Activated naive CD4-positive, alpha-beta T cell treated with anti-CD3 and anti-CD28 coated beads, Interleukin-2, amount 50 U/mL, for 24 hours (primary cell): ENCODE results near the gene ALPP.
A peak's percentile ranks its signal among the peaks of the same experiment; 100 is the strongest.
"Not testable (repeated sequence)": the region's sequence is repeated elsewhere in the genome, so short reads cannot be mapped to it uniquely, and the experiment has no call there.

ENCODE experiments used
- H3K27ac Mint-ChIP-seq: one replicate; pipeline ENCODE4 v1.8.0; 2021; ENCODE audit warnings: mild to moderate bottlenecking, mixed read lengths
- H3K27me3 Mint-ChIP-seq: one replicate; pipeline ENCODE4 v1.8.0; 2021; ENCODE audit warnings: mixed read lengths
- H3K36me3 Mint-ChIP-seq: one replicate; pipeline ENCODE4 v1.8.0; 2021; ENCODE audit warnings: mixed read lengths
- H3K4me1 Mint-ChIP-seq: one replicate; pipeline ENCODE4 v1.8.0; 2021; ENCODE audit warnings: mixed read lengths
- H3K4me3 Mint-ChIP-seq: one replicate; pipeline ENCODE4 v1.8.0; 2021; ENCODE audit warnings: mild to moderate bottlenecking, mixed read lengths
- H3K9me3 Mint-ChIP-seq: one replicate; pipeline ENCODE4 v1.8.0; 2021; ENCODE audit warnings: mixed read lengths

The ALPP gene

GRCh38 chr2:232338094-232338758, 40.3 kb upstream of the ALPP start:
- not testable (repeated sequence) for H3K27ac Mint-ChIP-seq, H3K4me3 Mint-ChIP-seq, H3K4me1 Mint-ChIP-seq, H3K36me3 Mint-ChIP-seq, H3K9me3 Mint-ChIP-seq, H3K27me3 Mint-ChIP-seq

- Mint-ChIP-seq H3K4me1 (peaks cover 7% of the 10 kb centered on the region), H3K36me3 (no peaks in the 10 kb centered on the region), H3K9me3 (no peaks in the 10 kb centered on the region), H3K27me3 (no peaks in the 10 kb centered on the region), H3K27ac (no peak overlapping the region), H3K4me3 (no peak overlapping the region)
Measured at GRCh38 chr2:232338759-232339106, 39.8 kb upstream of the ALPP start.

- Mint-ChIP-seq H3K36me3 (no peaks in the 10 kb centered on the region), H3K4me1 (peaks cover 7% of the 10 kb centered on the region), H3K9me3 (no peaks in the 10 kb centered on the region), H3K27ac (no peak overlapping the region), H3K4me3 (no peak overlapping the region), H3K27me3 (no peaks in the 10 kb centered on the region)
Measured at GRCh38 chr2:232339121-232340081, 39.1 kb upstream of the ALPP start.

DNA sequence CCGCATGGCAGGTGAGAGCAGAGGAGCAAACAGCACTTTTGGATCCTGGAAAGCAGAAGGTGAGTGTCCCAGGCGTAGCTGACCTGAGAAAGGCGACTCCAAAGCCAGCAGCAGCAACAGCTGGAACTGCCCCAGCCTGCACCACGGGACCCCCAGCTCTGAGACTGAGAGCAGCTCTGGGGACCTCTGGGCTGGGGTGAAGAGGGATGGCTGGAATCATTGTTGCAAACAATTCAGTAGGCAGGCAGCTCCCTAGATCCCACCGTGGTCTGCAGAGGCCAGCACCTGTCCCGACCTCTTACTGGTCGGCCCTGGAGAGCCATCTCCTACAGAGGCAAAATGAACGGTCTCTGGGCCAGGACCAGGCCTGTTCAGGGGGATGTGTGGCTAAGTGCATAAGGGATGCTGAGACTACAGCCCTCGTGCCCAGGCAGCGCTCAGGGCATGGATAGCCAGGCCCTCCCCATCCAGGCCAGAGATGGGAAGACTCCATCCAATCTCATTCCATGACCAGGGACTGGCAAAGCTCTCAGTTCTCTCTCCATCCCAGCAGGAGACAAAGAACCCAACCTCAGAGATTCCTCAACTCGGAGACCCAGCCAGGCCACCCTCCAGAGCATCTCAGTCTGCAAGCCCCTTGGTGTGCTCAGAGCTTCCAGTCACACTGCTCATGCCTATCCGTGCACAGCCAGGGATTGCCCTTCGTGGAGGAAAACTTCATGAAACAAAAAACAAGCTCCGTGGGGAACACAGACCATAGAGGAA, 38.2 kb upstream of the ALPP start:
- H3K27ac Mint-ChIP-seq: no peak overlapping the region
- H3K36me3 Mint-ChIP-seq: no peaks in the 10 kb centered on the region
- H3K4me3 Mint-ChIP-seq: no peak overlapping the region
- no peaks in the 10 kb centered on the region for H3K27me3 Mint-ChIP-seq
- H3K4me1 Mint-ChIP-seq: peaks cover 7% of the 10 kb centered on the region
- H3K9me3 Mint-ChIP-seq: no peaks in the 10 kb centered on the region

GRCh38 chr2:232341061-232341738, 37.4 kb upstream of the ALPP start:
- no peak overlapping the region for H3K4me3 Mint-ChIP-seq
- no peaks in the 10 kb centered on the region for H3K36me3 Mint-ChIP-seq
- peaks cover 7% of the 10 kb centered on the region for H3K4me1 Mint-ChIP-seq
- no peaks in the 10 kb centered on the region for H3K27me3 Mint-ChIP-seq
- no peak overlapping the region for H3K27ac Mint-ChIP-seq
- no peaks in the 10 kb centered on the region for H3K9me3 Mint-ChIP-seq

GRCh38 chr2:232341739-232342126, 36.8 kb upstream of the ALPP start:
- no peaks in the 10 kb centered on the region for H3K27me3 Mint-ChIP-seq
- H3K27ac Mint-ChIP-seq: no peak overlapping the region
- no peaks in the 10 kb centered on the region for H3K36me3 Mint-ChIP-seq
- H3K4me3 Mint-ChIP-seq: no peak overlapping the region
- H3K9me3 Mint-ChIP-seq: no peaks in the 10 kb centered on the region
- H3K4me1 Mint-ChIP-seq: peaks cover 7% of the 10 kb centered on the region

GRCh38 chr2:232342635-232343565, 35.7 kb upstream of the ALPP start:
- no peaks in the 10 kb centered on the region for H3K9me3 Mint-ChIP-seq
- peaks cover 7% of the 10 kb centered on the region for H3K4me1 Mint-ChIP-seq
- no peaks in the 10 kb centered on the region for H3K27me3 Mint-ChIP-seq
- no peaks in the 10 kb centered on the region for H3K36me3 Mint-ChIP-seq
- no peak overlapping the region for H3K4me3 Mint-ChIP-seq
- H3K27ac Mint-ChIP-seq: peak overlapping the region; percentile 23

DNA sequence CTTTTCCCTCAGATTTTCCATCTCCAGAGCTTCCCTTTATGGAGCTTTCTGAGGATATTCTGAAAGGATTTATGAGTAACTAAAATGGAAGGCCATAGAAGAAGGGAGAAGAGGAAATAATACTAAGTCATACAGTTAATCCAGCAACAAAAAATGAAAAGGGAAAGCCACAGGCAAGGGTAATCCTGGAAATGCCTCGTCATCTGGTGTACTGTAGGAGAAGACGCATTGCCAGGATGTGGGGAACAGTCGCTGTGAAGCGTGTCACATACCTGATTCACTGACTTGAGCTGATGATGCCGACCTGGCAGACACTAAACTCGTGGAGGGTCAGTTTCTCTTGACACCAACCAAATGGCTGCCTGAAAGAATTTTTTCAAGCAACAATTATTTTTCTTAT, 34.7 kb upstream of the ALPP start:
- Mint-ChIP-seq H3K9me3 (no peaks in the 10 kb centered on the region), H3K4me3 (no peak overlapping the region), H3K27me3 (no peaks in the 10 kb centered on the region), H3K36me3 (no peaks in the 10 kb centered on the region), H3K4me1 (peaks cover 7% of the 10 kb centered on the region), H3K27ac (no peak overlapping the region)

GRCh38 chr2:232345251-232345650, 33.3 kb upstream of the ALPP start:
- Mint-ChIP-seq H3K27ac (no peak overlapping the region), H3K4me3 (no peak overlapping the region), H3K9me3 (no peaks in the 10 kb centered on the region), H3K27me3 (no peaks in the 10 kb centered on the region), H3K36me3 (no peaks in the 10 kb centered on the region), H3K4me1 (peaks cover 7% of the 10 kb centered on the region)

- Mint-ChIP-seq H3K9me3 (no peaks in the 10 kb centered on the region), H3K27me3 (peaks cover 1% of the 10 kb centered on the region), H3K36me3 (no peaks in the 10 kb centered on the region), H3K4me1 (peaks cover 7% of the 10 kb centered on the region), H3K27ac (no peak overlapping the region), H3K4me3 (no peak overlapping the region)
Measured at GRCh38 chr2:232347369-232347768, 31.2 kb upstream of the ALPP start.

DNA sequence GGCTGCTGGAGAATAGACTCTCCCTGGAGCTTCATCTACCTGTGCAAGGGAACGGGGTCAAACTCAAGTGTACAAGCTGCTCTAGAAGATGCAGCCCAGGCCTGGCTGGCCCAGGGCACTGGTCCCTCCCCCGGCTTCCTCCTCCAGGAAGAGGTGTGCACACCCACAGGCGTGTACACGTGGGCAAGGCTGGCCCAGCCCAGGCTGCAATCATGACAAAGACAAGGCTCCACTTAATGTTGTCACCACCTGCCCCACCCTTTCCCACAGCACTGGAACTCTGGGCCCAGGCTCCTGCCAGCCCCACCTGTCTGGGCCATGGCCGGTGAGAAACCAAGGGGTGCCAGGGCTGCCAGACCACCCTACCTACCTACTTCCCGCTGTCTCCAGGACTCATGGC, 29.6 kb upstream of the ALPP start:
- H3K9me3 Mint-ChIP-seq: no peaks in the 10 kb centered on the region
- peaks cover 8% of the 10 kb centered on the region for H3K27me3 Mint-ChIP-seq
- no peak overlapping the region for H3K27ac Mint-ChIP-seq
- H3K4me1 Mint-ChIP-seq: no peaks in the 10 kb centered on the region
- no peak overlapping the region for H3K4me3 Mint-ChIP-seq
- no peaks in the 10 kb centered on the region for H3K36me3 Mint-ChIP-seq

DNA sequence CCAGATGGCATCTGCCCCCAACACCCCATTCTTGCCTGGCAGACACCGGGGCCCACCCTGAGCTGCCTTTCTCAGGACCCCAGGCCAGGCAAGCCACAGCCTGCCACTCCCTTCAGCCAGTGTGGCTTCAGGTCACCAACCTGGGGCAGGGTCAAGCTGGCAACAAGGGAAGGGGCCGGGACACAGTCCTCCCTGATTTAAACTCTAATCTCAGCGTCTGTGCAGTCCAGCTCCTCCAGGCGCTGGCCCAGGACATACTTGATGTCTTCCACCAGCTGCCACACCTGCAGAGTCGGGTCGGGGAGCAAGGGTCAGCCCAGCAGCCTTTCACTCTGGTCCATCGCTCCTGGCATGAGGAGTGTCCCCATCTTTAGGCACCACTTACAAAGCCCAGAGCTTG, 29.0 kb upstream of the ALPP start:
- Mint-ChIP-seq H3K4me3 (no peak overlapping the region), H3K4me1 (no peaks in the 10 kb centered on the region), H3K9me3 (no peaks in the 10 kb centered on the region), H3K27me3 (peaks cover 8% of the 10 kb centered on the region), H3K36me3 (no peaks in the 10 kb centered on the region), H3K27ac (no peak overlapping the region)

- Mint-ChIP-seq H3K4me3 (no peak overlapping the region), H3K27me3 (peaks cover 8% of the 10 kb centered on the region), H3K9me3 (no peaks in the 10 kb centered on the region), H3K27ac (no peak overlapping the region), H3K36me3 (no peaks in the 10 kb centered on the region), H3K4me1 (no peaks in the 10 kb centered on the region)
Measured at GRCh38 chr2:232349946-232350635, 28.5 kb upstream of the ALPP start.
